H1 (cell line): ENCODE results near the gene TNFSF12.

ENCODE experiments used
- ASH2L ChIP-seq: fragments of 200-600, 300-600 bp; sonication (generic); IDR thresholded peaks from one replicate; pipeline ENCODE4 v1.7.1; 2017; ENCODE audit warnings: low read length
- CBX8 ChIP-seq: fragments of 300-800, 300-1000 bp; sonication (generic); IDR thresholded peaks from 2 replicates; pipeline ENCODE4 v1.7.1; 2016; ENCODE audit warnings: low read depth, low read length, borderline replicate concordance
- CTCF ChIP-seq, 3 experiments: IDR thresholded peaks; 1 replicate in 2 of 3; 2 replicates in 1 of 3; pipeline versions ENCODE4 v1.5.1 to v1.6.1; 2011; ENCODE audit warnings: low read length in 3 of 3, mild to moderate bottlenecking in 3 of 3, inconsistent platforms in 2 of 3, low read depth in 1 of 3, moderate library complexity in 1 of 3; ENCODE audit not compliant: insufficient read depth in 1 of 3; ENCODE audit errors: control extremely low read depth in 1 of 3
- EZH2 ChIP-seq: fragments of 200-600 bp; sonication (generic); IDR thresholded peaks from 2 replicates; pipeline ENCODE4 v1.7.1; 2012; ENCODE audit warnings: low read depth, mild to moderate bottlenecking, moderate library complexity, low read length, inconsistent platforms; ENCODE audit not compliant: severe bottlenecking
- GTF2F1 ChIP-seq: IDR thresholded peaks from 2 replicates; pipeline ENCODE4 v1.6.1; 2012; ENCODE audit warnings: low read depth, low read length, improper control_type of control experiment, borderline replicate concordance
- MAX ChIP-seq: IDR thresholded peaks from 2 replicates; pipeline ENCODE4 v1.6.1; 2012; ENCODE audit warnings: inconsistent platforms
- PHF8 ChIP-seq: fragments of 200-600 bp; sonication (generic); conservative IDR thresholded peaks from 2 replicates; pipeline ENCODE4 v1.7.1; 2012; ENCODE audit warnings: low read depth, mild to moderate bottlenecking, inconsistent platforms, low read length, moderate library complexity
- POLR2A ChIP-seq, 2 experiments: IDR thresholded peaks; 1 replicate in 1 of 2; 2 replicates in 1 of 2; pipeline ENCODE4 v1.6.1; 2011; ENCODE audit warnings: low read depth in 2 of 2, low read length in 2 of 2, mild to moderate bottlenecking in 2 of 2; ENCODE audit errors: control extremely low read depth in 1 of 2
- RAD21 ChIP-seq, 2 experiments: IDR thresholded peaks in 1 of 2; conservative IDR thresholded peaks in 1 of 2; 2 replicates each; pipeline ENCODE4 v1.6.1; 2011; ENCODE audit warnings: low read depth in 2 of 2, low read length in 2 of 2, improper control_type of control experiment in 1 of 2, inconsistent platforms in 1 of 2, mild to moderate bottlenecking in 1 of 2, moderate library complexity in 1 of 2
- SIN3A ChIP-seq, 2 experiments: IDR thresholded peaks in 1 of 2; conservative IDR thresholded peaks in 1 of 2; 2 replicates each; pipeline ENCODE4 v1.6.1; 2011 to 2012; ENCODE audit warnings: low read length in 2 of 2, improper control_type of control experiment in 1 of 2, low read depth in 1 of 2, mild to moderate bottlenecking in 1 of 2
- SP1 ChIP-seq: IDR thresholded peaks from 2 replicates; pipeline ENCODE4 v1.6.1; 2011; ENCODE audit warnings: low read depth, low read length
- SP2 ChIP-seq: IDR thresholded peaks from 2 replicates; pipeline ENCODE4 v1.6.1; 2012; ENCODE audit warnings: mild to moderate bottlenecking, low read length, inconsistent platforms
- SUZ12 ChIP-seq: fragments of 200-600 bp; sonication (generic); IDR thresholded peaks from 2 replicates; pipeline ENCODE4 v1.6.1; 2012; ENCODE audit warnings: mild to moderate bottlenecking, inconsistent platforms, low read length, moderate library complexity, mixed read lengths
- TCF12 ChIP-seq: IDR thresholded peaks from 2 replicates; pipeline ENCODE4 v1.6.1; 2011; ENCODE audit warnings: low read depth, mild to moderate bottlenecking, low read length

- TF ChIP-seq CTCF (IDR thresholded peaks at IDR 0.05; ENCODE audit: control extremely low read depth in 1 of 3, insufficient read depth in 1 of 3, low read depth in 1 of 3, low read length in 3 of 3) = no peak
- TF ChIP-seq PHF8 = no peak
- TF ChIP-seq SP2 = no peak
- TF ChIP-seq SUZ12 = no peak
- TF ChIP-seq SP1 = no peak
- TF ChIP-seq SIN3A (conservative IDR thresholded peaks at IDR 0.05 in 1 of 2, IDR thresholded peaks at IDR 0.05 in 1 of 2; ENCODE audit: low read depth in 1 of 2, low read length in 2 of 2) = no peak
- TF ChIP-seq CBX8 = no peak
- no peak for TF ChIP-seq ASH2L
- TF ChIP-seq TCF12 = no peak
- TF ChIP-seq POLR2A (IDR thresholded peaks at IDR 0.05; ENCODE audit: control extremely low read depth in 1 of 2, low read depth in 2 of 2, low read length in 2 of 2) = no peak
- TF ChIP-seq EZH2 = no peak
- no peak for TF ChIP-seq RAD21 (IDR thresholded peaks at IDR 0.05 in 1 of 2, conservative IDR thresholded peaks at IDR 0.05 in 1 of 2; ENCODE audit: low read depth in 2 of 2, low read length in 2 of 2)
- no peak for TF ChIP-seq GTF2F1
- TF ChIP-seq MAX = no peak
Observed at GRCh38 chr17:7551396-7551795, 2.5 kb downstream of the TNFSF12 start.
